HG03108 (cell line): ENCODE measurements around the gene EIF3A.
A peak's percentile ranks its signal among the peaks of the same experiment; 100 is the strongest.

Experiments
- ATAC-seq: cut with Tn5 transposase; IDR thresholded peaks from one replicate; pipeline ENCODE4 v1.9.1; 2021; ENCODE audit warnings: moderate library complexity; ENCODE audit not compliant: unreplicated experiment

EIF3A gene

GRCh38 chr10:119022846-119023552 is 57.6 kb downstream of the EIF3A start:
- ATAC-seq: no peak

GRCh38 chr10:119020627-119020946 is 60.0 kb downstream of the EIF3A start:
- ATAC-seq: no peak

- ATAC-seq: no peak
Measured at GRCh38 chr10:119007211-119007574, 73.4 kb downstream of the EIF3A start.

- ATAC-seq: no peak
Measured at GRCh38 chr10:119006451-119007210, 74.0 kb downstream of the EIF3A start.

- ATAC-seq: no peak
Measured at GRCh38 chr10:119005362-119006043, 75.1 kb downstream of the EIF3A start.

GRCh38 chr10:119003572-119004289 is 76.9 kb downstream of the EIF3A start:
- ATAC-seq: no peak

GRCh38 chr10:119001717-119002500 is 78.7 kb downstream of the EIF3A start:
- no peak for ATAC-seq

GRCh38 chr10:118998183-118998582 is 82.4 kb downstream of the EIF3A start:
- ATAC-seq: no peak

- ATAC-seq: no peak
Measured at GRCh38 chr10:118997379-118997778, 83.2 kb downstream of the EIF3A start.

- no peak for ATAC-seq
Measured at GRCh38 chr10:118995739-118996138, 84.9 kb downstream of the EIF3A start.

- no peak for ATAC-seq
Measured at GRCh38 chr10:118994321-118994720, 86.3 kb downstream of the EIF3A start.

- ATAC-seq: no peak
Measured at GRCh38 chr10:118993214-118993613, 87.4 kb downstream of the EIF3A start.

- no peak for ATAC-seq
Measured at GRCh38 chr10:118992496-118992895, 88.1 kb downstream of the EIF3A start.

GRCh38 chr10:118990326-118990725 is 90.3 kb downstream of the EIF3A start:
- no peak for ATAC-seq

GRCh38 chr10:118986815-118987790 is 93.5 kb downstream of the EIF3A start:
- peak; percentile 80 for ATAC-seq

GRCh38 chr10:118985576-118985975 is 95.0 kb downstream of the EIF3A start:
- ATAC-seq: no peak
